Measurements from ENCODE around the gene ANXA8. TPM values are rescaled to one million over a fixed set of nuclear protein-coding genes. Genes with fewer than 3 reads are reported as not detected.

Gene ANXA8
- polyA plus RNA-seq, 4 donors = 0.07 to 3.4 (median 0.45) TPM

DNA sequence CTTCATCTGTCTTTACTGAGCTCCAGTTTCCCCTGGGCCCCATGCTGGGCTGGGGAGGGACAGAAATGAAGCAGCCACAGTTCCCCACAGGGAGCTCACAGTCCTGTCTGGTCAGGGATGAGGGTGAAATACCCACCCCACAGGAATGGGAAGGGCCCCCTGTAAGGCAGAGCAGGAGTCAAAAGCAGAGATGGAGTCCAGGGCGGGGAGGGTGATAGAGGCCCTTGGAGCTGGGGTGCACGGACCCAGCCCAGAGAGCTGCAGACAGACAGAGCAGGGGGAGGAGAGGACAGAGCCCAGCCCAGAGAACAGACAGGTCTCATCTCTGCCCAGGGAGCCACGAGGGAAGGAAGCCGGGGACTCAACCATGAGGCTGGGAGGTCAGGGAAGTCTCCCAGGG, 64.9 kb downstream of the ANXA8 start:
- no peak overlapping the region for H3K27ac ChIP-seq (ENCODE audit: low read depth in 1 of 3, low read length in 2 of 3)
- no peaks in the 10 kb centered on the region for H3K9me3 ChIP-seq (ENCODE audit: control insufficient read depth in 2 of 2, insufficient read depth in 1 of 2, low read depth in 1 of 2, low read length in 1 of 2)
- FAIRE-seq (no peak), DNase-seq (no peak)
- 66 to 87% (median 84%) methylated on average over 4 of the region's 4 CpGs for WGBS, 3 donors
- H3K27me3 ChIP-seq (ENCODE audit: control insufficient read depth in 3 of 3, insufficient read depth in 3 of 3, low read length in 3 of 3) = no peaks in the 10 kb centered on the region
- H3K4me3 ChIP-seq (ENCODE audit: low read depth in 1 of 3, low read length in 3 of 3) = no peak overlapping the region
- no peaks in the 10 kb centered on the region for H3K4me1 ChIP-seq (ENCODE audit: control insufficient read depth in 3 of 3, insufficient read depth in 2 of 3, low read depth in 1 of 3, low read length in 2 of 3)
- no peaks in the 10 kb centered on the region for H3K36me3 ChIP-seq (ENCODE audit: control insufficient read depth in 3 of 3, insufficient read depth in 2 of 3, low read depth in 1 of 3, low read length in 3 of 3)

DNA sequence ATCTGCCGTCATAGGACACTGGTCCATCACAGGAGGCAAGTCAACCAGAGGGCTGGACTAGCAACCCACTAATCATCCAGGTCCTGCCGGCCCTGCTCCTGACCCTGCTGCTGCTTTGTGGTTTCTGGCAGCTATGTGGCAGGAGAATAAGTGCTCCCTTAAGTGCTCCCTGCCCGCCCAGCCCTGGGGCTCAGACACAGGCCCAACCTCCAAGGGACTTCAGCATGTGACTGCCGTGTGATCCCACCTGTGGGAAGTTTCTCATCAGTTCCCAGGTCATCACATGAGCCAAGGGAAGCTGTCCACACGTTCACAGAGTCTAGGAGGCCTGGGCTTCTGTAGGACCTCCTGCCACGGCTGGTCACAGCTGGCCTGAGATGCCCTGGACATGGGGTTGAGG, 65.6 kb downstream of the ANXA8 start:
- no peak for FAIRE-seq
- 83 to 92% (median 85%) methylated on average over 6 of the region's 6 CpGs for WGBS, 3 donors
- Histone ChIP-seq H3K4me3 (ENCODE audit: low read depth in 1 of 3, low read length in 3 of 3) (no peak overlapping the region), H3K36me3 (ENCODE audit: control insufficient read depth in 3 of 3, insufficient read depth in 2 of 3, low read depth in 1 of 3, low read length in 3 of 3) (no peaks in the 10 kb centered on the region), H3K27me3 (ENCODE audit: control insufficient read depth in 3 of 3, insufficient read depth in 3 of 3, low read length in 3 of 3) (no peaks in the 10 kb centered on the region), H3K27ac (ENCODE audit: low read depth in 1 of 3, low read length in 2 of 3) (no peak overlapping the region), H3K9me3 (ENCODE audit: control insufficient read depth in 2 of 2, insufficient read depth in 1 of 2, low read depth in 1 of 2, low read length in 1 of 2) (no peaks in the 10 kb centered on the region), H3K4me1 (ENCODE audit: control insufficient read depth in 3 of 3, insufficient read depth in 2 of 3, low read depth in 1 of 3, low read length in 2 of 3) (no peaks in the 10 kb centered on the region)
- no peak for DNase-seq

Other genes with a start within 250 kb of the ANXA8 start
- 1 to 10 TPM in 1 of 4 donors, under 1 TPM in 1, not detected in 2; 0.63 to 1.6 TPM for gene GDF10, start 183.9 kb downstream of the ANXA8 start, polyA plus RNA-seq
- gene GDF2, start 161.7 kb downstream of the ANXA8 start, polyA plus RNA-seq = not detected
- under 1 TPM in 2 of 4 donors, not detected in 2; 0.01 to 0.03 TPM for gene RBP3, start 135.8 kb downstream of the ANXA8 start, polyA plus RNA-seq
- gene ZNF488, start 99.8 kb downstream of the ANXA8 start, polyA plus RNA-seq = 10 to 100 TPM in 2 of 4 donors, 1 to 10 TPM in 2; 2.7 to 40.0 (median 12.2) TPM
- gene FAM25G, start 7.6 kb upstream of the ANXA8 start, polyA plus RNA-seq = 100 to 1,000 TPM in 1 of 4 donors, 10 to 100 TPM in 1, not detected in 2; 46.7 to 272 TPM
- 10 to 100 TPM; 12.3 to 81.2 (median 29.9) TPM for gene AGAP9, start 39.5 kb upstream of the ANXA8 start, polyA plus RNA-seq